ENCODE measurements around the gene CACNB1.
A peak's percentile ranks its signal among the peaks of the same experiment; 100 is the strongest.

The CACNB1 gene

GRCh38 chr17:39237586-39237985 is 40.1 kb upstream of the CACNB1 start:
- Histone ChIP-seq H3K4me3 (ENCODE audit: low read depth, low read length) (no peak overlapping the region), H3K9me3 (ENCODE audit: insufficient read depth, low read depth, low read length) (no peaks in the 10 kb centered on the region), H2BK12ac (ENCODE audit: low read length) (no peak overlapping the region), H3K27me3 (ENCODE audit: insufficient read depth, low read length) (no peaks in the 10 kb centered on the region), H4K91ac (ENCODE audit: low read depth, low read length) (no peak overlapping the region), H3K23ac (ENCODE audit: low read length) (no peak overlapping the region), H3K14ac (ENCODE audit: low read length) (no peak overlapping the region), H2AFZ (ENCODE audit: insufficient read depth, low read length, poor library complexity) (no peak overlapping the region), H3K79me1 (ENCODE audit: low read length) (no peaks in the 10 kb centered on the region), H3K4me2 (ENCODE audit: low read length) (no peak overlapping the region), H2AK5ac (ENCODE audit: low read length) (no peak overlapping the region), H3K36me3 (ENCODE audit: control insufficient read depth in 1 of 2, insufficient read depth in 2 of 2, low read length in 2 of 2) (no peaks in the 10 kb centered on the region), H2BK5ac (ENCODE audit: low read depth, low read length, poor library complexity) (no peak overlapping the region), H3K4ac (ENCODE audit: low read depth, low read length) (no peak overlapping the region), H3K79me2 (ENCODE audit: control insufficient read depth, insufficient read depth, low read length, poor library complexity) (no peaks in the 10 kb centered on the region), H3K9ac (ENCODE audit: low read length) (no peak overlapping the region), H4K12ac (ENCODE audit: low read depth, low read length) (no peak overlapping the region), H2BK120ac (ENCODE audit: insufficient read depth, low read length, poor library complexity) (no peak overlapping the region), H3K4me1 (ENCODE audit: control insufficient read depth in 1 of 2, insufficient read depth in 2 of 2, low read length in 2 of 2) (no peaks in the 10 kb centered on the region), H3K27ac (ENCODE audit: low read depth, low read length) (no peak overlapping the region), H3K18ac (ENCODE audit: low read length) (no peak overlapping the region), H4K8ac (ENCODE audit: low read depth, low read length) (no peak overlapping the region)
- no peak for DNase-seq
- WGBS (ENCODE audit: extremely low coverage, insufficient coverage, insufficient read length): no CpG with 5 or more reads among the region's 7 CpGs

DNA sequence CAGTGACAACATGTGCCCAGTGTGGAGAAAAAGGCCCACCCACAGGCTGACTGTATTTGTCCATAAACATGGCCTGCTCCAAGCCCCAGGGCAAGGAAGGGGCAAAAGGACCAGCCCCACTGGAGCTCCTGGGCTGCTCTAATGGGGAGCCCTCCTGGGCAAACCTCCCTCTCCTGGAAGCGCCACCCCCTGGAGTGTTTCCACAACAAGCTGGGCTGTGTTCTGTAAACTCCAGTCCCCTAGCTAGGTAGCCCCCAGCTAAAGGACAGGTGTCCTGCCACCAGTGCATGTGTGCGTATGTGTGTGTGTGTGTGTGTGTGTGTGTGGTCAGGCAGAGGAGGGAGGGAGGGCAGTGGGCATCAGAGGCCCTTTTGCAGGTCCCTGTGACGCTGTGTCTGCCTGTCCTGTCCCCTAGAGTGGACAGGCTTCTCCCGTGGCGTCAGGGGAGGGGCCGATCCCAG is 39.5 kb upstream of the CACNB1 start:
- no peak overlapping the region for H3K4me3 ChIP-seq (ENCODE audit: low read depth, low read length)
- H3K18ac ChIP-seq (ENCODE audit: low read length): no peak overlapping the region
- H3K36me3 ChIP-seq (ENCODE audit: control insufficient read depth in 1 of 2, insufficient read depth in 2 of 2, low read length in 2 of 2): no peaks in the 10 kb centered on the region
- H2AFZ ChIP-seq (ENCODE audit: insufficient read depth, low read length, poor library complexity): no peak overlapping the region
- no peaks in the 10 kb centered on the region for H3K4me1 ChIP-seq (ENCODE audit: control insufficient read depth in 1 of 2, insufficient read depth in 2 of 2, low read length in 2 of 2)
- DNase-seq: no peak
- no peak overlapping the region for H2BK5ac ChIP-seq (ENCODE audit: low read depth, low read length, poor library complexity)
- no peak overlapping the region for H4K8ac ChIP-seq (ENCODE audit: low read depth, low read length)
- H3K9me3 ChIP-seq (ENCODE audit: insufficient read depth, low read depth, low read length): no peaks in the 10 kb centered on the region
- H3K4ac ChIP-seq (ENCODE audit: low read depth, low read length): no peak overlapping the region
- no peak overlapping the region for H3K23ac ChIP-seq (ENCODE audit: low read length)
- no peak overlapping the region for H4K91ac ChIP-seq (ENCODE audit: low read depth, low read length)
- no peak overlapping the region for H3K9ac ChIP-seq (ENCODE audit: low read length)
- no peaks in the 10 kb centered on the region for H3K79me1 ChIP-seq (ENCODE audit: low read length)
- no peak overlapping the region for H3K4me2 ChIP-seq (ENCODE audit: low read length)
- no CpG with 5 or more reads among the region's 6 CpGs for WGBS (ENCODE audit: extremely low coverage, insufficient coverage, insufficient read length)
- no peak overlapping the region for H3K27ac ChIP-seq (ENCODE audit: low read depth, low read length)
- no peaks in the 10 kb centered on the region for H3K27me3 ChIP-seq (ENCODE audit: insufficient read depth, low read length)
- no peak overlapping the region for H2BK120ac ChIP-seq (ENCODE audit: insufficient read depth, low read length, poor library complexity)
- no peak overlapping the region for H4K12ac ChIP-seq (ENCODE audit: low read depth, low read length)
- no peak overlapping the region for H2AK5ac ChIP-seq (ENCODE audit: low read length)
- H3K79me2 ChIP-seq (ENCODE audit: control insufficient read depth, insufficient read depth, low read length, poor library complexity): no peaks in the 10 kb centered on the region
- no peak overlapping the region for H3K14ac ChIP-seq (ENCODE audit: low read length)
- H2BK12ac ChIP-seq (ENCODE audit: low read length): no peak overlapping the region

GRCh38 chr17:39236450-39236927 is 39.0 kb upstream of the CACNB1 start:
- no peak overlapping the region for H3K23ac ChIP-seq (ENCODE audit: low read length)
- no peaks in the 10 kb centered on the region for H3K79me1 ChIP-seq (ENCODE audit: low read length)
- H3K4me1 ChIP-seq (ENCODE audit: control insufficient read depth in 1 of 2, insufficient read depth in 2 of 2, low read length in 2 of 2): peaks cover 0 to 2% of the 10 kb centered on the region in 2 experiments
- no peak overlapping the region for H3K14ac ChIP-seq (ENCODE audit: low read length)
- H2BK120ac ChIP-seq (ENCODE audit: insufficient read depth, low read length, poor library complexity): no peak overlapping the region
- no peak overlapping the region for H2AFZ ChIP-seq (ENCODE audit: insufficient read depth, low read length, poor library complexity)
- no peak overlapping the region for H3K9ac ChIP-seq (ENCODE audit: low read length)
- H3K4me3 ChIP-seq (ENCODE audit: low read depth, low read length): no peak overlapping the region
- H4K12ac ChIP-seq (ENCODE audit: low read depth, low read length): no peak overlapping the region
- DNase-seq: no peak
- H3K9me3 ChIP-seq (ENCODE audit: insufficient read depth, low read depth, low read length): no peaks in the 10 kb centered on the region
- no CpG with 5 or more reads among the region's 5 CpGs for WGBS (ENCODE audit: extremely low coverage, insufficient coverage, insufficient read length)
- no peak overlapping the region for H3K4me2 ChIP-seq (ENCODE audit: low read length)
- H3K79me2 ChIP-seq (ENCODE audit: control insufficient read depth, insufficient read depth, low read length, poor library complexity): no peaks in the 10 kb centered on the region
- no peak overlapping the region for H3K4ac ChIP-seq (ENCODE audit: low read depth, low read length)
- no peaks in the 10 kb centered on the region for H3K36me3 ChIP-seq (ENCODE audit: control insufficient read depth in 1 of 2, insufficient read depth in 2 of 2, low read length in 2 of 2)
- H3K18ac ChIP-seq (ENCODE audit: low read length): no peak overlapping the region
- no peak overlapping the region for H2BK5ac ChIP-seq (ENCODE audit: low read depth, low read length, poor library complexity)
- no peak overlapping the region for H2BK12ac ChIP-seq (ENCODE audit: low read length)
- H4K8ac ChIP-seq (ENCODE audit: low read depth, low read length): no peak overlapping the region
- H3K27me3 ChIP-seq (ENCODE audit: insufficient read depth, low read length): no peaks in the 10 kb centered on the region
- H2AK5ac ChIP-seq (ENCODE audit: low read length): no peak overlapping the region
- H4K91ac ChIP-seq (ENCODE audit: low read depth, low read length): no peak overlapping the region
- H3K27ac ChIP-seq (ENCODE audit: low read depth, low read length): no peak overlapping the region

DNA sequence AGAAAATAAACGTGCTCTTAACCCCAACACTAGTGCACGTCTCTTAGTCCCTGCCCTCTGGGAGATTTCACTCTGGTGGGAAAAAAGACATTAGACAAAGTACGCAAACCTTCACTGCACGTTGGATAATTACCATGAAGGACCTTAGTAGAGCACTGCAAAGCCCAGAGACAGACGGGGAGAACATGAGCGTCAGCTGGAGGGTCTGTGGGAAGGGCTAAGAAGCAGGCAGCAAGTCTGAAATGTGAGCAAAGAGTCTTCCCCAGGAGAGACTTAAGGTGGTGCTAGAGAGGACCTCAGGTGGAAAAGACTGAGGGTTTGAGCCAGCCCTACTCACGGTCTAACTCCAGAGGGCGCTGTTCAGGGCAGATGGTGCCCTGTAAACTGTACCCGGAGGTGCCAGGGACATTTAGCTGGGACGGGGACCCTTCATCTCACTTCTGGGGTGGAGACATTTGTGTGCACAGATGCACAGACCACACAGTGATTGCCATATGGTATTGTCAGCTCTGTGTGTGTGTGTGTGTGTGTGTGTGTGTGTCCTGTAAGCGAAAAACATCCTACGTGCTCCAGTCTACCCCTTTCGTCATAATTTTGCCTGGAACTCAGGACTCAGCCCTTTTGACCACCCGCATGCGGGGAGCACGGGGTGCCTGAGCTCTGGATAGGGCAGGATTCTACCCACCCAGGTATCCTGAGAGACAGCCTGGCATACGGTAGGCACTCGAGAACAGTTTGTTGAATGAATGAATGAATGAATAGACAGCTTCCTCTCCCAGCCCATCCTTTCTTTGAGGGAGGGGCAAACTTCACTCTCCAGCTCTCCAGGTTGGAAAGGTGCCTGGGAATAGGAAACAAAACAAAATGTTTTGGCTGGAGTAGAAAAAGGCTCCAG is 38.3 kb upstream of the CACNB1 start:
- H3K36me3 ChIP-seq (ENCODE audit: control insufficient read depth in 1 of 2, insufficient read depth in 2 of 2, low read length in 2 of 2): no peaks in the 10 kb centered on the region
- no peak overlapping the region for H3K27ac ChIP-seq (ENCODE audit: low read depth, low read length)
- no peak overlapping the region for H4K91ac ChIP-seq (ENCODE audit: low read depth, low read length)
- no peak overlapping the region for H2BK12ac ChIP-seq (ENCODE audit: low read length)
- H3K4me3 ChIP-seq (ENCODE audit: low read depth, low read length): no peak overlapping the region
- no peak overlapping the region for H2BK5ac ChIP-seq (ENCODE audit: low read depth, low read length, poor library complexity)
- peaks cover 0 to 3% of the 10 kb centered on the region in 2 experiments for H3K4me1 ChIP-seq (ENCODE audit: control insufficient read depth in 1 of 2, insufficient read depth in 2 of 2, low read length in 2 of 2)
- H3K27me3 ChIP-seq (ENCODE audit: insufficient read depth, low read length): no peaks in the 10 kb centered on the region
- H2AK5ac ChIP-seq (ENCODE audit: low read length): no peak overlapping the region
- H2BK120ac ChIP-seq (ENCODE audit: insufficient read depth, low read length, poor library complexity): no peak overlapping the region
- no peaks in the 10 kb centered on the region for H3K79me1 ChIP-seq (ENCODE audit: low read length)
- DNase-seq: peak; percentile 11 to 51
- H3K23ac ChIP-seq (ENCODE audit: low read length): no peak overlapping the region
- no peak overlapping the region for H3K4ac ChIP-seq (ENCODE audit: low read depth, low read length)
- no peak overlapping the region for H3K9ac ChIP-seq (ENCODE audit: low read length)
- no peak overlapping the region for H2AFZ ChIP-seq (ENCODE audit: insufficient read depth, low read length, poor library complexity)
- H3K9me3 ChIP-seq (ENCODE audit: insufficient read depth, low read depth, low read length): no peaks in the 10 kb centered on the region
- H3K4me2 ChIP-seq (ENCODE audit: low read length): no peak overlapping the region
- H3K18ac ChIP-seq (ENCODE audit: low read length): no peak overlapping the region
- no CpG with 5 or more reads among the region's 18 CpGs for WGBS (ENCODE audit: extremely low coverage, insufficient coverage, insufficient read length)
- H3K14ac ChIP-seq (ENCODE audit: low read length): no peak overlapping the region
- H3K79me2 ChIP-seq (ENCODE audit: control insufficient read depth, insufficient read depth, low read length, poor library complexity): no peaks in the 10 kb centered on the region
- H4K12ac ChIP-seq (ENCODE audit: low read depth, low read length): no peak overlapping the region
- H4K8ac ChIP-seq (ENCODE audit: low read depth, low read length): no peak overlapping the region
